ENCODE data around the gene ITK. TPM values are rescaled to one million over a fixed set of nuclear protein-coding genes. Genes with fewer than 3 reads are reported as not detected.

Gene ITK
- 1 to 10 TPM in 1 of 5 donors, under 1 TPM in 4; 0.75 to 1.2 (median 0.90) TPM for polyA plus RNA-seq (ENCODE audit: insufficient read depth in 1 of 5, insufficient read length in 5 of 5, low replicate concordance in 1 of 5)
- long read RNA-seq, donor 1 = 0 reads
- long read RNA-seq, donor 2 = 0 reads
- long read RNA-seq, donor 3 = 0 reads
- long read RNA-seq, donor 4 = 0 reads
- long read RNA-seq, donor 5 = 0 reads
- long read RNA-seq, donor 6 = 0 reads
- long read RNA-seq, donor 7 = 0 reads
- long read RNA-seq, donor 8 = 0 reads

DNA sequence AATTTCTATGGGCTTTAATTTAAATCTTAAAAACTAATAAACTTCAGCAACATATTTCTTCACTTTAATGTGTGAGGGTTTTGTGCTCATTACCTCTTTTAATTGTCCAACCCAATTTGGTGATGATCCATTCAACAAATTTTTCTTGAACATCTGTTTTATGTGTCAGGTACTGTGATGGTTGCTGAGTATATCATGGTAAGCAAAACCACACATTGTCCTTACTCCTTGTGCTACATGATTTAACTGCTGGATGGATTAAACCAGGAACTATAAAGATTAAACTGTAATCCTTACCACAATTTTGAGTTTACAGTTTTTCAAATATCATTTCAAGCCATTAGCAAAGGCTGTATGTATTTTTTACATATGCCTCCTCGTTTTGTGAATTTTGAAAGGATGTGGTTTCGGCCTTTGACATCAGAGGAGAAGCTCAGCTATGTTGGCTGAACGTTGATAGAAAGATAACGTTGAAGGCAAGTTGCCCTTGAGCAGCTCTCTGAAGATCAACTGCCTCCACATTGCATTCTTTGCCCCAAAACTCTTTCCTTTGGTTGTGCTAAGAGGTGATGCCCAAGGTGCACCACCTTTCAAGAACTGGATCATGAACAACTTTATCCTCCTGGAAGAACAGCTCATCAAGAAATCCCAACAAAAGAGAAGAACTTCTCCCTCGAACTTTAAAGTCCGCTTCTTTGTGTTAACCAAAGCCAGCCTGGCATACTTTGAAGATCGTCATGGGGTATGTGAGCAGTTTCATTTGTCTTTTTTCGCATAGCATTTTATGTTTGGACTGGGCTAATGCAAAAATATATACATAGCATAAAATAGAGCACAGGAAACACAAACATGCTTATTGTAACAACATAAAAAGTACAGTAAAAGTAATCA is at the start of gene ITK:
ITK (plus strand) TSS at position 467 of the 891 bp plus-strand sequence; CDS start at position 605, 138 bp downstream.
- DNase-seq = no peak

DNA sequence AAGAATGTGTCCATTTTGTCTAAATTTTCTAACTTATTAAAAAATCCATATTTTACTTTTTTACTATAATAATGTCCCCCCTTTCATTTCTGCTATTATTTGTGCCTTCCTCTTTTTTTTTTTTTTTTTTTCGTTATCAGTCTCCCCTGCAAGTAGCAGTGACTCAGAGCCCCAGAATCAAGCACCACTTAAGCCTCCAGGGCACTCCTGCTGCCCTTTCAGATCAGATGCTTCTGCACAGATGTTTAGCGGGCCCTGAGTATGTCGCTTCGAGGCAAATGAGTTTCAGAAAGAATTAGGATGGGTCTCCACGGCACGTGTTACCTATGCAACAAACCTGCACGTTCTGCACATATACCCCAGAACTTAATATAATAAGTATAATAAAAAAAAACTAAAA is 49.7 kb upstream of the ITK start:
- DNase-seq = no peak

DNA sequence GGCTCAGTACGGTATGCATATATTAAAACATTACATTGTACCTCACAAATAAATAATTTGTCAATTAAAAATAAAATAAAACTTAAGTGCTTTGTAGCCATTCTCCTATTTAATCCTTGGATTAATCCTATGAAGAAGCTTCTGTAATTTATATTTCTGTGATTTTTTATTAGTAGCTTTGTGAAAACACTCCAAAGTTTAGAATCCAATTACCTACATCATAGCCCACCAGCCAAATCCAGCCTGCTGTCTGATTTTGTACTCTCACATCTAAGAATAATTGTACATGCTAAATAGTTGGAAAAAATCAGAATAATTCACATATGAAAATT is 48.4 kb upstream of the ITK start:
- DNase-seq = no peak

DNA sequence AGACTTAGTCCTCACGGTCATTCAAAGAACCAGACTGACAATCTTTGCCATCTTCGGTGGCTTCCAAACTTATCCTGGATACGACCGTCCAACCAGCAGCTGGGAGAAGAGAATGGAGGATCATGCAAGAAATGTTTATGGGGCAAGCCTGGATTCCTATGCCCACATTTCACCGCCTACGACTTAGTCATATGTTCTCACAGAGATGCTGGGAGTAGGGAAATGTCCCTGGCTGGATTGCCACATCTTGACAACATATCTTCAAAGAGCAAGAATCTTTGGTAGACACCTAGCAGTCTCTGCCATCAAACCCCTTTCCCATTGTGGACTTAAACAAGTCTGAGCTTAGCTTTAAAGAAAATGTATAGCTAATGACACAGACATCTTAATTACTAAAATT is 42.9 kb upstream of the ITK start:
- DNase-seq = no peak

DNA sequence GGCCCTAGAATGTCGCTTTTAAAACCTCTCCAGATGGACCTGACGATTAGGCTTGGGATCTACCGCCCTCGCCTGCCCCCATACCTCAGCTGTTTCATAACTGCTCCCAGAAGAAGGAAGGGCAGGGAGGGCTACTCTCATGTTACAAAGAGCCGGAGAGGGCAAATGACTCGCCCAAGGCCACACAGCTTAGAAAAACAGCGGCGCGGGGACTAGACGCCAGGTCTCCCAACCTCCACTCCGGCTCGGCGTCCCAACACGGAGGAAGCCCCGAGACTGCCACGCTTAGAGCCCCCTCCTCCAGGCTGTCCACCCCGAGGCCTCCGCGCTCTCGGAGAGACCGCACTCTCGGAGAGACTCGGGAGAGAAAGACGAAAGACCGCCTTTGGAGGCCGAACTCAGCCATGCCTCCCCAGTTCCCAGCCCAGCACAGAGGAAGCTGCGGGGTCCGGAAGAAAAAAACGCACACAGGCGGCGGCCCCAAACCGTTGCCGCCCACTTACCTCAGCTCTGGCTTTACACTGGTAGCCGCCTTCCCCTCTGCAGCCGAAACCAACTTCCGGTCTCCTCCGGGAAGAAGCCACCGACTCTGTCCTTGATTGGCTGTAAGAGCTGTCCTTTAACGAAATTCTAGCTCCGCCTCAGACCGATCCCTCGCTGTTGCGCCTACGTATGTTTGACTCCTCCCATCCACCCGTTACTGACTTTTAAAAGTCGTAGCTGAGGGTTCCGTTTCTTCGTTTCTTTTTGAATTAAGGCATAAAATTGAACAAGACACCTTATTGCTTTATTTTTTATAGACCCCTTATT is 38.1 kb upstream of the ITK start, which contains the start of gene MED7:
MED7 (minus strand) TSS at position 549 of the 810 bp plus-strand sequence. CDS start 3,434 bp downstream, outside the sequence.
- peak; percentile 97 to 98 for DNase-seq

DNA sequence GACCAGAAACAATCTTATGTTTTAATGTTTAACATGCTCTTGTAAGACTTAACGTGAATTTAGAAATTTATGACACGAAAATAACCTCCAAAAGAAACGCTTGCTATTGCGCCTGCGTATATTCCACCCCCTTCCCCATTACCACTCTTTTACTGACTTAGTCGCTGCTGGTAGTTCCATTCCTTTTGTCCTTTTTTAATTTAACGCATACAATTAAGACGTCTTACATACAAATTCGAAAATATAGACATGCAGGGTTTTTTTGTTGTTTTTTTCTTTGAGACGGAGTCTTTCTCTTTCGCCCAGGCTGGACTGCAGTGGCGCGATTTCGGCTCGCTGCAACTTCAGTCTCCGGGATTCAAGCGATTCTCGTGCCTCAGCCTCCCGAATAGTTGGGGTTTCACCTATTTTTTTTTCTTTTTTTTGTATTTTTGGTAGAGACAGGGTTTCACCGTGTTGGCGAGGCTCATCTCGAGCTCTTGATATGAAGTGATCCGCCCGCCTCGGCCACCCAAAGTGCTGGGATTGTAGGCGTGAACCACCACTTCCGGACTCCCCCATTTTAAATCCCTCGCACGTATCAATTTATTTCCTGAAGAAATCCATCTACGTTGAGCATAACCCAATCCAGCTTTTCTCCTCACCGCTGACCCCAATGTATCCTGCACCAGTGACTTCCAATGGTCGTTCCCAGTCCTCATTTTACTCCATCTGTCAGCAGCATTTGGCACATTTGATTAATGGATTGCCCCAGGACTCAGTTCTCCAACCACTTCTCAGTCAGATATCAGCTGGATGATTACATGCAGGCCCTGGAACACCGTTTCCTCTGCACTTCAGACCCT is 37.3 kb upstream of the ITK start:
- DNase-seq = peak; percentile 25 to 83

DNA sequence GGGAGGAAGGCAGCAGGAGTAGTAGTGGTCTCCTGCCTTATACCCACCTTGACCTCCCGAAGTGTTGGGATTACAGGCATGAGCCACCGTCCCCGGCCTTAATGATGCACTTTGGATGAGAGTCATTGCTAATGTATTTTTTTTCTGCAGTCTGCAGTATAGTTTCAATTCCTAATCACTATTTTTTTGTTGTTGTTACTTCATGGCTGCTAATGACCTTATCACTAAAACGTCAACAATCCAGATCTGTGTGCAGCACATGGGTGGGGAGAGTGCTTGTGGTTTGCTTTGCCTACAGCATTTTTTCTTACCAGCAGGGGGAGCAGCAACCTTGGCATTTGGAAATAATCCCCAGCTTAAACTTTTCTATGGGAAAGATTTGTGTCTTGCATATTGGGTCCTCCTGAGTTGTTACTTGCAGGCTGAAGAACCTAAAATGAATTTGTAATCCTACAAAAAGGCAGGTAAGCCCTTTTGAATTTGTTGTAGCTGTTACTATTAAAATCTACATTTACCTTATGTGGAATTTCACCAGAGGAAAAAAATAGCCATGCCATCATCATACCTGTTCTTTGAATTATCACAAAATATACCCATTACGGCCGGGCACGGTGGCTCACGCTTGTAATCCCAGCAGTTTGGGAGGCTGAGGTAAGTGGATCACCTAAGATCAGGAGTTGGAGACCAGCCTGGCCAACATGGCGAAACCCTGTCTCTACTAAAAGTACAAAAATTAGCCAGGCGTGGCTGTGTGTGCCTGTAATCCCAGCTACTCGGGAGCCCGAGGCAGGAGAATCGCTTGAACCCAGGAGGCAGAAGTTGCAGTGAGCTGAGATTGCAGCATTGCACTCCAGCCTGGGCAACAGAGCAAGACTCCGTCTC is 31.7 kb upstream of the ITK start:
- peak; percentile 38 to 59 for DNase-seq

DNA sequence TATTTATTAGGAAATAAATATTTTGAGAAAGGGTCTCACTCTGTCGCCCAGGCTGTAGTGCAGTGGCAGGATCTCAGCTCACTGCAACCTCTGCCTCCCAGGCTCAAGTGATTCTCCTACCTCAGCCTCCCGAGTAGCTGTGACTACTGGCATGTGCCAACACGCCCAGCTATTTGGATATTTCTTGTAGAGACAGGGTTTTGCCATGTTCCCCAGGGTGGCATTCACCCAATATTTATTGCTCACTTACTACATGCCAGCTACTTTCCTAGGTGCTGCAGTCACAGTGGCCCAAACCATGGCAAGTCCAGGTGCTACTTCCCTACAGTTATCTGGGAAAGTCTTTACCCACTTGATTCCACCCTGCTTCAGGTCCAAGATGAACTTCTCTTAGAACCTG is 29.6 kb upstream of the ITK start:
- DNase-seq = no peak

DNA sequence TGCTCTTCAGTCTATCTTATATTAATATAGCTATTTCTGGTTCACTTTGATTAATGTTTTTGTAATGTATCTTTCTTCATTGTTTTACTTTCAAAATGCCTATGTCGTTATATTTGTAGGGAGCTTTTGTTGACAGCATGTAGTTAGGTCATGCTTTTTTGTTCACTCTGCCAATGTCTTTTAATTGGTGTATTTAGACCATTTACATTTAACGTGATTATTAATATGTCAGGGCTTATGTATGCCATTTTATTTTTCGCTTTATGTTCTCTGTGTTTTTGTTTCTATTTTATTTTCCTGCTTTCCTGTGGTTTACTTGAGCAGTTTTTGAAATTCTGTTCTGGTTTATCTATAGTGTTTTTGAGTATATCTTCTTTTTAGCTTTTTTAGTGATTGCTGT is 25.3 kb upstream of the ITK start:
- no peak for DNase-seq

DNA sequence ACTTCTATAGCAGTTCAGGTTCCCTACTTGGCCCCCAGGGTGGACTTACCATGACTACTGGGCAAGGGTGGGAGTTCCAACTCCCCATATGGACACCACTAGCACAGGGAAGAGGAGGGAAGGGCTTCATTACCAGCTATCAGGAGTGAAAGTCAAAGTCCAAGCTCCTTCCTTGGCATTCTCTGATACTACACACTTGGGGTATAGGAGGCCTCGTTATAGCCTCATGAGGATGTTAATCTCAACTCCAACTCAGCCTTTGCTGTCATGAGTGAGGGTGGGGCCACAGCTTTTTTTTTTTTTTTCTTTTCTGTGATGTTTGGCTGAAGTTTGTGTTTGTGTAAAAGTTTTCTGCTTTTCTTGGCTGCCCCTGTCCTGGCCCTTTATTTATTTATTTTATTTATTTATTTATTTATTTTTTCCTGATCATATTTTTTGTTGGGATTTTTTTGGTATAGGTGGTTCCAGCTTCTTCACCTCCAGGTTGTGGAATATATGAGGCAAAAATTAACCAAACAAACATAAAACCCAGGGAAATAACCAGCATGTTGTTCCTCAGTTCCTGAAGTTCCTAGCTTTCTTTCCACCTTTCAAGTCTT is 23.2 kb upstream of the ITK start:
- DNase-seq = no peak

DNA sequence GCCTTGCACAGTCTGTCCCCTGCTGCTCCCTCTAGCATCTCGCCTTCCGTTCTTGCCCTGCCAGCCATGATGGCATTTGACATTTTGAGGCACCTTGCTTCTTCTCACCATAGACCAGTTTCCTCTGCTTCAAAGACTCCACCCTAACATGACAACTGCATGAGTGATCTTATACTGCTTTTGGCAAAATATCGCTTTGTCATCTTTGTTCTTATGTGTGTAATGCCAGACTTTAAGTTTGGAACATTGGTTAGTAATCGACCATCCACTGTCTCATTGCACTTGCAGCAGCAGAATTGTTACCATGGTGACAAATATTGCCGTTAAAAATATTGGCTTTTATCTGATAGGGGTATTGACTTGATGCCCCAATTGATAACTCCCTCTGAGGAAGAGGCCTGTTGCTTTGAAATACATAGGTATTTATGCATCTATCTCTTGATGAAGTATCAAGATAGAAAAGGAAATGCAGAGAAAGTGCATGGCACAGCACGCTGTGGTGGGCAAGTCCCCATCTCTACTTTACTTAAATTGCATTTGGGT is 21.4 kb upstream of the ITK start:
- DNase-seq = no peak

DNA sequence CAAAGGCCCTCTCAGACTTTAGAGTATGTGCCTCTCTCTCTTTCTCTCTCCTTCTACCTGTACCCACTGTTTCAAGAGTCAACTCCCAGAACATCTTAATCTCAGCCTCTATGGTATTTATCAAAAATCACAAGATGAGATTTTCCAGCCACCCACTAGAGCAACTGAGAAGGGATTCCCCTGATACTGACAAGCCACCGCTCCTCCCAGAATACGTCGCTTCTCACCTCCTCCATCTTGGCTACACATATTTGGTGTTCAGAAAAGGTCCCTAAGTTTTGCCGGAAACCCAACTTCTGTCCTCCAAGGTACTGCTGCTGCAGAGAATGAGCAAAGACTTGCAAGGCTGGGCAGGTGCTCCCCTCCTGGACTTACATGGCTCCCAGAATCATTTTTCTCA is 20.6 kb upstream of the ITK start:
- no peak for DNase-seq

DNA sequence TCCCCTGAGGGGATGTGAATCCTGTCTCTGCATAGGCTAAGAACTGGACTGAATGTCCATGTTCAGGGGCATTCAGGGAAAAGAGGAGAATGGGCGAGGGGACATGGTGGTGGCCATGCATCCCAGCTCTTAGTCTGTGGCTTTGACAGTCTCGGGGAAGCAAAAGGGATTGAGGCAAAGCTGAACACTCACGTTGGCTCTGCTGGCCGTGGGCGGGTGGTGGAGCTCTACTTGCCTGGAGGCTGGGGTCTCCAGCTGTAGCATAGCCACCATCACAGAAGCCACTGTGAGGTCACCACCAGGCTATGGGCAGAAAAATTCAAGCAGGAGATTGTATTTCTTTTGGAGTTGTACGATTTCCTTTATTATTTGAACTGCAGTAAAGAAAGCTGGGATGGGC is 18.6 kb upstream of the ITK start:
- DNase-seq = no peak

DNA sequence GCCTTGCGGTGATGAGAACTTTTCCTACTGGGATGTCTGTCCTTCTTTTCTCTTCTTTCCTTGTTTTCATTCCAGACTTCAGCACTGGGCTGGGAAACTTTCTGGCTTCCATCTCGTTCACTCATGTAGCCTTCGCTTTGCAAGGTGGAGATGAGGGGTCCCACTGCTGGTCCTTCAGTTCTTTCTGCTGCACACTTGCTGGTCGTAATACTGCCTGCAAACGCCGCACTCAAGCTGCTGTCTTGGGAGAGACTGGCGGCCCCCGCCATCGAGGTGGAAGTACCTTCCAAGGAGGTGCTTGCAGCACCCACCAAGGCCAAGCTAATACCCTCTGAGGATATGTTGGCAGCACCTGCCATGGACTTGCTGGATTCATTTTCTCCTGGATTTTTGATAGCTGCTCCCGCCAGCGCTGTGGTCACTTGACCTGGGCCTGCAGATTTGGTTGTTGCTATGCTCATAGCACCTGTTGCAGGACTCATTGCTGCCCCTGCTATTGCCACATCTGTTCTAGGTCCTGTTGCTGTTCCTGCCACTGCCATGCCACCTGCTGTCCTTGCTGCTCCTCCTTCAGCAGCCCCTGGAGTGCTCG is 17.6 kb upstream of the ITK start:
- no peak for DNase-seq

DNA sequence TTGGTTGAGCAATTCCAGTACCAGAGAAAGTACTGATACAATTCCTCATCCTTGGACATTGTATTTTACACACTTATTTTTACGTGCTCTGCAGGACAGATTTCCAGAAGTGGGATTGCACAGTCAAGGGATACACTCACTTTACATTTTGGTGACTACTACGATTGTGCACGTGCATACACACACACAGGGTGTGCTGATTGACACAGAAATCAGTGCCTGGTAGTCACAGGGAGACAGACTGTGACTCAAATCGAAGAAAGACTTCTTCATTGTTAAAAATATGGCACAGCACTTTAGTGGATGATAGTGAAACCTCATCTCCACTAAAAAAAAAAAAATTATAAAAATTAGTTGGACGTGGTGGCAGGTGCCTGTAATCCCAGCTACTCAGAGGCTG is 16.1 kb upstream of the ITK start:
- no peak for DNase-seq

DNA sequence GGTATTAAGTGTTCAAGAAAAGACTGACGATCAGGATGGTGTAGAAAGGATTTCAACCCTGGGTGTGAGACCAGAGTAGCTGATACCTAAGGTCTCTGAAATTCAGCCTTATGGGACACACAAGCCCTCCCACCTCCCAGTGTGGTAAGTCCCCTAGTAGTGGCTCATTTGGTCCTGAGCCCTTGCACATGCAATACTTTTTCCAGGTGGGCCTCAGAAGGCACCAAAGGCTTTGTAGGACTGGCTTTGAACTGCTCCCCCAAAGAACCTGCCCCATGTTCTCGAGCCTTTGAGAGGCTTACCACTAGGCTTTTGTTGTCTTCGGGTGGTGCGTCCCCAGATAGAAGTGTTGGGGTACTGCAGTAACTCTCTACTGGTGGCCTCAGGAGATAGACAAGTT is 15.4 kb upstream of the ITK start:
- DNase-seq = no peak

DNA sequence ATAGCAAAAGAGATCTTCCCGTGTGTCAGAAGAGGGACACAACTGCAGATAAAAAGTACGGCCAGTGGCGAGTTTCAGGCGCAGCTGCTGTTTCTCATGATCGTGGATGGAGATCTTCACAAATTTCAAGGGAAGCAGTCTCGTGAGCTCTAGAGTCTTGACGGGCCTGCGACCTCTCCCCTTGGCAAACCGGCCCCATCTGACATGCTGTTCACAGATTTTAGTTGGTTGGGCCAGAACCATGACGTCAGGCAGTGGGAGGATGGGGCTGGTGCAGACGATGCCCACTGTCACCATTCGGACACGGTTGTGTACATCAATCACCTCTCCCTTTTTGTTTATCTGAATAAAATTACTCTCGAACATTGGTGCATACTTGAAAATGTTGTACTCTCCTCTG is 15.0 kb upstream of the ITK start:
- no peak for DNase-seq

DNA sequence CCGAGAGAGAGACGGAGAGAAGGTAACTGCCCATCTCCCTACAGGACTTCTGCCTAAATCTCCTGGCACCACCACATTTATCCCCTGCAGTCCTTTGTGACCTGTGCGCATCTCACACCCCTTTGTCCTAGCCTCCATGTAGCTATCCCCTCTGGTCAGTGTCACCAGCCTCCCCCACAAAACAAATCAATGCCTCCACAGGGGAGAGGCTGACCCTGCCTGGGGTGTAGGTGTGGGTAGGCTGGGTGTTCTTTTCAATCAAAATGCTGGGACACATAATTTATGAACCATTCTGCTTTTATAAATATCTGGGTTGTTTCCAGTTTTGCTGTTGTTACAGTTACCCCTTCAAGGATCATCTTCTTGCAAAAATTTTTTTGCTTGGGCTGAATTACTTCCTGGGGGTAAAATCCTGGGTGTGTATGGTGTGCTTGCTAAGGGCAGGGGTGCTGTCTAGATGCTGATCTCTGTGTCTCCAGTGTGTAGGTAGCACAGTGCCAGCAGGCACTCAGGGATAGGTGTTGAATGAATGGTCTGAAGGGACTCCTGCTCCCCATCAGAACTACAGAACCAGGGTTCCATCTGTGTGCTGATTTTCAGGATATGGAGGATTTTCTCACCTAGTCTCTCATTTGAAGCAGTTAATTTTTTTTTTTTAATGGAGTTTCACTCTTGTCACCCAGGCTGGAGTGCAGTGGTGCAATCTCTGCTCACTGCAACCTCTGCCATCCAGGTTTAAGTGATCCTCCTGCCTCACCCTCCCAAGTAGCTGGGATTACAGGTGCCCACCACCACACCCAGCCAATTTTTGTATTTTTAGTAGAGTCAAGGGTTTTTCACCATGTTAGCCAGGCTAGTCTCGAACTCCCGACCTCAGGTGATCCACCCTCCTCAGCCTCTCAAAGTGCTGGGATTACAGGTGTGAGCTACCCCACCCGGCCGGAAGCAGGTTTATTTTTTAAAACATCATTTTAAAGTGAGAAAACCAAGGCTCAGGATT is 14.1 kb upstream of the ITK start, which contains the start of gene GARIN3:
GARIN3 (minus strand) TSS at position 51 of the 1,000 bp plus-strand sequence. CDS start 96 bp downstream, outside the sequence.
- DNase-seq = no peak

Measured in right lung (tissue), 10 donors.